GM18873 (cell line): Measurements from ENCODE around the gene UGT2B11.
A peak's percentile ranks its signal among the peaks of the same experiment; 100 is the strongest.
"Not testable (repeated sequence)": the region's sequence is repeated elsewhere in the genome, so short reads cannot be mapped to it uniquely, and the experiment has no call there.

Source experiments
- ATAC-seq: cut with Tn5 transposase; IDR thresholded peaks from one replicate; pipeline ENCODE4 v1.9.1; 2021; ENCODE audit warnings: mild to moderate bottlenecking, moderate library complexity, moderate number of reproducible peaks; ENCODE audit not compliant: unreplicated experiment, low FRiP score

Gene UGT2B11

DNA sequence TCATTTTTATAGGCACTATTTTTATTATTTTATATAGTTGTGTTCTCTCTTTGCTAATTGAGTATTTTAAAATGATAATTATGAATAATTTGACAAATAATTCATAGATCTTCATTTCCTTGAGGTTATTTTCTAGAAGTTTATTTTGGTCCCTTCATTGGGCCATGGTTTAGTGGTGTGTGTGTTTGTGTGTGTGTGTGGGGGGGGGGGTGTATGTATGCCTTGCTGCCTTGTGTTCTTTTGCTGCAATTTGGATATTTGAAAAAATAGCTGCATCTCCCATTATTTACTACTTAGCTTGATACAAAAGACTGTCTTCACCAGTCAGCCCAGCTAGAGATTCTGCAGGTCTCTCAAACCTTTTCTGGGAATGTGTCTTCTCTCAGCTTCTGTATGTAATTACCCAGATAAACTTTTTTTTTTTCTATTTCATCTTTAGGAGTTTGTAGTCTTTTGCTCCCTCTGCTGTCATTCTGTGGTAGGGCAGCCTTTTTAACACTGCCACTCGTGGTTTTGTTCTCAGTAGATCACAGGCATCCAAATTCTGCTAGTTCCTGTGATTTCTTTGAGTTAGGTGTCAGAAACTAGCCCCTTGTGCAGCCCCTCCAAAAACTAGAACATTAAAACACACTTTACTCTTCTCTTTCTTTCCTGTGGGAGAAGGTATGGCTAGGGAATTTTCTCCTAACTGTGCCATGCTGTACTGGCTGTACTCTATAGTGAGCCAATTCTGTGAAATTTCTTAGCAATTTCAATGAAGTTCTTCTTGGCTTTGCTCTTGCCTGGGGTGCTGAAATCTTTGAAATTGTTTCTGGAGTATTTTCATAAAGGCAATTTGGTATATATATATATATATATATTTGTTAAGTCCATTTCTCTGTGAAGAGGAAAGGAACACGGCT lies 44.1 kb downstream of the UGT2B11 start:
- peak; percentile 81 for ATAC-seq

DNA sequence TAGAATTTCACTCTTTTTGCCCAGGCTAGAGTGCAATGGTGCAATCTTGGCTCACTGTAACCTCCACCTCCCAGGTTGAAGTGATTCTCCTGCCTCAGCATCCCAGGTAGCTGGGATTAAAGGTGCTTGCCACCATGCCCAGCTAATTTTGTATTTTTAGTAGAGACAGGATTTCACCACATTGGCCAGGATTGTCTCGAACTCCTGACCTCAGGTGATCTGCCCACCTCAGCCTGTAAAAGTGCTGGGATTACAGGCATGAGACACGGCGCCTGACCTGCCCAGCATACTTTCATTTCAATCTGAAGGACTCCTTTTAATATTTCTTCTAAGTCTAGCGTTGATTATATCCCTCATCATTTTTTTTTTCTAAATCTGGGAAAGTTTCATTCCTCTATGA lies 45.4 kb downstream of the UGT2B11 start:
- ATAC-seq: not testable (repeated sequence)

DNA sequence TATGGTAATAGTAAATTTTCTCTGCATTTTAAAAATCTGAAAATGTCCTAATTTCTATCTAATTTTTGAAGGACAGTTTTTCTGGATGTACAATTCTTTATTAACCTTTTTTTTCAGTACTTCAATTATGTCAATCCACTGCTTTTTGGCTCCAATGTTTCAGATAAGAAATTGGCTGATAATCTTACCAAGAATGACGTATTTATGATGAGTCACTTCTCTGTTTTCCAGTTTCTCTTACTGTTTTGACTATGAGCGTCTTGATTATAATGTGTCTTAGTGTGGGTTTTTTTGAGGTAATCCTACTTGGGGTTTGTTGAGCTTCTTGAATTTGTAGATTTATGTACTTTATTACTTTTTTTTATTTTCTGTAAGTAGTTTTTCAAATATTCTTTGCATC lies 47.2 kb downstream of the UGT2B11 start:
- ATAC-seq: no peak

DNA sequence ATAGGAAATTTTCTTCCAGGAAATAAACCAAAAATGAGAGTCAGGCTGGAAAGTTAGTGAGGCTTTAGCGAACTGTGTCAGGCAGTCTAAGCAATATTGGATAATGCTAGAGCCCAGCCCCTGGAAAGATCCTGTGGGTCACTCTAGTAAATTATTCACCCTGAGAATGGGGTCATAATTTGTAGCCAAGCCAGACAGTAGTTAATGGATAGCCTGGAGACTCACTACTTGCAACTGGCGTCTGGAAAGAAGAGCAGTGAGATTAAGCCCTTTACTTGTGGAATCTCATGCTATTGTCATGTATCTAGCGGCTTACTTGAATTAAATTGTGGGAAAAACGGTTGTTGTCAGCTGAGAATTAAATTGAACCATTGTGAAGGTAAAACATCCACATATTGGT lies 48.2 kb downstream of the UGT2B11 start:
- ATAC-seq: not testable (repeated sequence)

DNA sequence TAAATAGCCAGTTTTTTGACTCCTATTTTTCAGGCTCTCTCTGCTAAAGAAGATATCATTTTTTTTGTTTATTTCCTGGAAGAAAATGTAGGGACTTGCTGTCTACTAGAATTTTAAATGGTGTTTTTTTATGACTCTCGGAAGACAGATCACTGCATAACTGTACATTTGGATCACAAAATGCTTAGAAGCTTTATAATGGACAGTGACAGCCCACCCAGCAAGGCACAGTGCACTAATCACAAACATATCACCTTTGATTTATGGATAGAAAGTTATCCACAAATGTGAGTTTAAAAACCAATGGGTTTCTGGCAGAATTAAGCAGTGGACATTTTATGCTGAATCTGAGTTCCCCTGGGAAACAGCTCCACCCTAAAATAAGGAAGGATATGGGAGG lies 48.8 kb downstream of the UGT2B11 start:
- not testable (repeated sequence) for ATAC-seq

DNA sequence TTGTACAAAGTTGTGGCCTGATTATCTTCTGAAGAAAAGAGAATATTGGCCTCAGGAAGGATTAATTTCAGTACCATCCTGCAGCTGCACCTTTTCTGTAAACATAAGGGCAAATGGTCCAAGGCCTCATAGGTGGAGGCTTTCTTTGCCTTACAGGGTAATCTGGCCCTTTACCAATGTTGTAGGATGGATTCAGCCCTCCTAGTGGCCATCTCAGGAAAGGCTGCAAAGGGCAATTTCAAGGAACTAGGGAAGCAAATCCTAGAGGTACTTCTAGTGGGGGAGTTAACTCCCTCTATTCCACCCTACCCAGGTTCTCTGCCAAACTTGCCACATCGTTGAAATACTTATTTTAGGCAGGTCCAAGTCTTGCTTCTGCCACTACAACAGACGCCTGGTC lies 57.6 kb downstream of the UGT2B11 start:
- no peak for ATAC-seq

DNA sequence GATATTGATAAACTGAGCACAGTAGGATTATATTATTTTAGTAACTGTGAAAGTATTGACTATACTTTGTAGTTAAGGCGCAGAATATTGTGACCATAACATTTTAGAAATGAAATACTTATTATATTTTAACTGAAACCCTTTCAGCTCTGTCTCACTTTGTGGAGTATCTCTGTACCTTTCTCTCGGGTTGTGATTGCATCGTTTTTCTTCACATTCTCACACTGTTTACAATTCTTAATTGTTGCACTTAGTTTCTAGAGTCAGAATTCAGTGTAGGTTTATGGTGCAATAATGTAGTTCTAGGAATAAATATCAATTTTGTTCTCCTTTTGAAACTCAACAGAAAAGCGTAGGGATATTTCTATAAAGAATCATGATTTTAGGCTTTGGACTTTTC lies 60.5 kb downstream of the UGT2B11 start:
- no peak for ATAC-seq
